Neutrophil (primary cell): ENCODE data around the gene COX4I2.
A peak's percentile ranks its signal among the peaks of the same experiment; 100 is the strongest.
"Not testable (repeated sequence)": the region's sequence is repeated elsewhere in the genome, so short reads cannot be mapped to it uniquely, and the experiment has no call there.

ENCODE experiments used
- H3K27ac ChIP-seq: fragments of 200-600 bp; sonication (generic); 2 replicates; pipeline ENCODE4 v1.5.1; 2016; ENCODE audit warnings: mild to moderate bottlenecking, moderate library complexity
- H3K27me3 ChIP-seq: fragments of 200-600 bp; sonication (generic); 2 replicates; pipeline ENCODE4 v1.6.0; 2016; ENCODE audit warnings: mild to moderate bottlenecking
- H3K36me3 ChIP-seq: fragments of 200-600 bp; sonication (generic); 2 replicates; pipeline ENCODE4 v1.5.1; 2017
- H3K4me1 ChIP-seq, 2 experiments: fragments of 200-600 bp in 1 of 2; sonication (generic) in 1 of 2; 1 replicate in 1 of 2; 2 replicates in 1 of 2; pipeline versions ENCODE4 v1.5.1 to v1.6.1; 2013 to 2016; ENCODE audit warnings: low read depth in 1 of 2, low read length in 1 of 2, mild to moderate bottlenecking in 1 of 2, moderate library complexity in 1 of 2; ENCODE audit not compliant: control insufficient read depth in 1 of 2, insufficient read depth in 1 of 2
- H3K4me3 ChIP-seq, 2 experiments: fragments of 200-600 bp in 1 of 2; sonication (generic) in 1 of 2; 1 replicate in 1 of 2; 2 replicates in 1 of 2; pipeline ENCODE4 v1.5.1; 2013 to 2016; ENCODE audit warnings: low read depth in 1 of 2, low read length in 1 of 2, mild to moderate bottlenecking in 1 of 2, moderate library complexity in 1 of 2
- H3K9me3 ChIP-seq: fragments of 200-600 bp; sonication (generic); 2 replicates; pipeline ENCODE4 v1.5.1; 2016
- CTCF ChIP-seq: fragments of 200-600 bp; sonication (generic); IDR thresholded peaks from 2 replicates; pipeline ENCODE4 v1.5.1; 2016; ENCODE audit warnings: antibody characterized with exemption

COX4I2 gene

DNA sequence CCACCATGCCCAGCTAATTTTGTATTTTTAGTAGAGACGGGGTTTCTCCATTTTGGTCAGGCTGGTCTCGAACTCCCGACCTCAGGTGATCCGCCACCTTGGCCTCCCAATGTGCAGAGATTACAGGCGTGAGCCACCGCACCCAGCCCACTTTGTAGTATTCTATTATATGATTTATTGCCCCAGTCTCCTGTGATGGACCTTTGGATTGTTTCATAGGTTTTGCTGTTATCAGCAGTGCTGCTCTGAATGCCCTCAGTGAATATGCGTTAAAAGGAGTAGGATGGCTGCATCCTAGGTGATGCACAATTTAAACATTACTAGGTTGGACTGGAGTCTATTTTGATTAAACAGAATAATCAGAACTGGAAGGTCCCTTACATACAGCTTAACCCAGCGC lies 22.3 kb upstream of the COX4I2 start:
- Histone ChIP-seq H3K27ac (no peak overlapping the region), H3K27me3 (no peaks in the 10 kb centered on the region), H3K4me1 (peaks cover 43 to 48% of the 10 kb centered on the region in 2 experiments), H3K9me3 (no peaks in the 10 kb centered on the region), H3K4me3 (no peak overlapping the region), H3K36me3 (no peaks in the 10 kb centered on the region)
- TF ChIP-seq CTCF = no peak

GRCh38 chr20:31617432-31618104 lies 20.1 kb upstream of the COX4I2 start:
- H3K9me3 ChIP-seq = no peaks in the 10 kb centered on the region
- peak overlapping the region in 1 of 2 experiments; percentile 36 for H3K4me3 ChIP-seq
- peak; percentile 20 for TF ChIP-seq CTCF
- H3K27ac ChIP-seq = peak overlapping the region; percentile 70
- no peaks in the 10 kb centered on the region for H3K36me3 ChIP-seq
- H3K4me1 ChIP-seq = peaks cover 22 to 26% of the 10 kb centered on the region in 2 experiments
- H3K27me3 ChIP-seq = no peaks in the 10 kb centered on the region

DNA sequence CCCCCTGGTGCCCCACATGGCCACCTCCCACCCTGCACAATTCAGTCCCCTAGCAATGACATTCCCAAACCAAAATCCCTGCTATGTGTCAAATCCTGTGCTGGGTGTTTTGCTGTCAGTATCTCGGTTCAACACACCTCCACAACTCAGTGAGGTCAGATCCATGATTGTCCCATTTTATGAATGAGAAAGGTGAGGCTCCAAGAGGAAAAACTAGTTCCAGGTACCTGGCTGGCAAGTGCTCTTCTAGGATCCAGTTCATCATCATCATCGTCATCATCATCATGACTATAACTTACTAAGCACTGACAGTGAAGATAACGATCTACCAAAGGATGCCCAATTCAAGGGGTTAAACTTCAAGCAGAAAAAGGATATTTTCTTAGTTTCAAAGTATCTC lies 17.5 kb upstream of the COX4I2 start:
- Histone ChIP-seq H3K9me3 (no peaks in the 10 kb centered on the region), H3K4me1 (peaks cover 17 to 21% of the 10 kb centered on the region in 2 experiments), H3K4me3 (no peak overlapping the region), H3K27me3 (no peaks in the 10 kb centered on the region), H3K27ac (no peak overlapping the region), H3K36me3 (no peaks in the 10 kb centered on the region)
- TF ChIP-seq CTCF = no peak

GRCh38 chr20:31623123-31623505 lies 14.6 kb upstream of the COX4I2 start:
- H3K27ac ChIP-seq, H3K4me1 ChIP-seq, H3K4me3 ChIP-seq, H3K9me3 ChIP-seq, H3K36me3 ChIP-seq, H3K27me3 ChIP-seq: not testable (repeated sequence)

GRCh38 chr20:31626534-31626933 lies 11.2 kb upstream of the COX4I2 start:
- not testable (repeated sequence) for H3K4me3 ChIP-seq, H3K9me3 ChIP-seq, H3K27ac ChIP-seq, H3K4me1 ChIP-seq, H3K36me3 ChIP-seq, H3K27me3 ChIP-seq

DNA sequence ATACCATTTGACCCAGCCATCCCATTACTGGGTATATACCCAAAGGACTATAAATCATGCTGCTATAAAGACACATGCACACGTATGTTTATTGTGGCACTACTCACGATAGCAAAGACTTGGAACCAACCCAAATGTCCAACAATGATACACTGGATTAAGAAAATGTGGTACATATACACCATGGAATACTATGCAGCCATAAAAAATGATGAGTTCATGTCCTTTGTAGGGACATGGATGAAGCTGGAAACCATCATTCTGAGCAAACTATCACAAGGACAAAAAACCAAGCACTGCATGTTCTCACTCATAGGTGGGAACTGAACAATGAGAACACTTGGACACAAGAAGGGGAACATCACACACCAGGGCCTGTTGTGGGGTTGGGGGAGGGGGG lies 9.7 kb upstream of the COX4I2 start:
- H3K27me3 ChIP-seq, H3K36me3 ChIP-seq, H3K4me3 ChIP-seq, H3K9me3 ChIP-seq, H3K4me1 ChIP-seq, H3K27ac ChIP-seq: not testable (repeated sequence)

GRCh38 chr20:31630187-31630790 lies 7.4 kb upstream of the COX4I2 start:
- no peak for TF ChIP-seq CTCF
- H3K27me3 ChIP-seq = no peaks in the 10 kb centered on the region
- H3K4me3 ChIP-seq = no peak overlapping the region
- no peaks in the 10 kb centered on the region for H3K9me3 ChIP-seq
- no peaks in the 10 kb centered on the region for H3K36me3 ChIP-seq
- H3K4me1 ChIP-seq = peaks cover 4 to 7% of the 10 kb centered on the region in 2 experiments
- peak overlapping the region; percentile 22 for H3K27ac ChIP-seq
